UCSD-AML1 (cell line): ENCODE measurements around the gene PRKAR1B.

ENCODE experiments used
- DNase-seq: peaks from one replicate; lab custom pipeline; 2025; ENCODE audit not compliant: unreplicated experiment; lab: John Stamatoyannopoulos, UW

PRKAR1B gene

DNA sequence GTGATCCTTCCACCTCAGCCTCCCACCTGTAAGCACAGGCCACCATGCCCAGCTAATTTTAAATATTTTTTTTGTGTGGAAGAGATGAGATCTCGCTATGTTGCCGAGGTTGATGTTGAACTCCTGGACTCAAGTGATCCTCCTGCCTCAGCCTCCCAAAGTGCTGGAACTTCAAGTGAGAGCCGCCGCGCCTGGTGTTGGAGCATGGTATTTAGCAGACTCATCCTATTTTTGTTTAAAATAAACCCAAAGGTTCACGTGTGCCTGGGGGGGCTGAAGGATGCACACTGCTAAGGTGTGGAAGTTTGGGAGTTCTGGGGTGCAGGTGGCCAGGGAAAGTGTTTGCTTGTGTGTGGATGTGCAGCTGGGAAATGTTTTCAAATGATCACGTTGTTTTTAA lies 225.6 kb downstream of the PRKAR1B start:
- no peak for DNase-seq

DNA sequence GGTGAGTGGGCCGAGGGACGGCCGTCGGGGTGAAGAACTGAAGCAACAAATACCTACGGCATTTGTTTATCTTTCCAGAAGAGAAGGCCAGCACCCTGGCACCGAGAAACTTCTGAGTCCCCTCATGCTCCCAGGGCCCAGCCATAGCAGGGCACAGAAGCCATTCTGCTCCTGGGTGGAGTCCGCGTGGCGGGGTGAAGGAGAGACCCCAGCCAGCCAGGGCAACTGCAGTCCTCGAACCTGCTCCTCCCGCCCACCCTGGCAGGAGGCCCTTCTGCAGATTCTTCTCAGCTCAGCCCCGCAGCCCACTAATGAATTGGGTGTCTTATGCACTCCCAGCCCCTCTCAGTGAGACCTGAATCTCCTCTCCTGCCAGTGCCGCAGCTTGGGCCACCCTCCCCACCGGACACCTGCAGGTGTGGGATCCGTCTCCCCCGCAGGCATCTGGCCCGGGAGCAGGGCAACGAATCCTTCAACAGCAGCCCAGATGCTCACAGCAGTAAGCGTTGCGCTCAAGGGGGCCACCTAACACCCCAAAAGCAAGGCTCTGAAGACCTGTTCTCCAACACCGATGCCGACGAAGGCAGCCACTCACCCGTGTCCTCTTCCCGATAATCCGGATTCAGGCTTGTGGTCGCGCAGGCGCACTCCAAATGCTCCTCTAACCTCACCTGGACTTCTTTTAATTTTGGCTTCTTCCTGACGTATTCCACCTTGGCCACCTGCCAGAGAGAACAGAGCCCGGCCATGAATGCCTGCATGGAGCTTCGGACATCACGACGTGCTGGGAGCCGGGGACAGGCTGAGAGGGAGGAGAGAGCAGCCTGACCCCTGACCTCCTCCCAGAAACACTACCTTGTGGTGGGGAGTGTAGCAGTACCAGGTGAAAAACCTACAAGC lies 226.3 kb downstream of the PRKAR1B start:
- no peak for DNase-seq

GRCh38 chr7:499853-500485 lies 227.1 kb downstream of the PRKAR1B start:
- DNase-seq = no peak
